ENCODE measurements around the gene FUZ.

Gene FUZ

GRCh38 chr19:49851456-49852259 is 38.6 kb upstream of the FUZ start:
- DNase-seq: no peak

GRCh38 chr19:49850487-49851342 is 37.6 kb upstream of the FUZ start, which contains the start of gene PTOV1:
Gene PTOV1 (plus strand): TSS chr19:49851159.
- peak; percentile 88 to 89 for DNase-seq

GRCh38 chr19:49850221-49850486 is 37.1 kb upstream of the FUZ start:
- DNase-seq: no peak

- DNase-seq: no peak
Observed at GRCh38 chr19:49849433-49850220, 36.5 kb upstream of the FUZ start.

GRCh38 chr19:49848938-49849337 is 35.8 kb upstream of the FUZ start:
- DNase-seq: no peak

- DNase-seq: no peak
Observed at GRCh38 chr19:49847731-49848696, 34.9 kb upstream of the FUZ start.

- no peak for DNase-seq
Observed at GRCh38 chr19:49846408-49846807, 33.3 kb upstream of the FUZ start.

- DNase-seq: no peak
Observed at GRCh38 chr19:49845414-49845813, 32.3 kb upstream of the FUZ start.

GRCh38 chr19:49844138-49845095 is 31.3 kb upstream of the FUZ start:
- DNase-seq: no peak

GRCh38 chr19:49843265-49843664 is 30.2 kb upstream of the FUZ start:
- DNase-seq: no peak

GRCh38 chr19:49840736-49841249 is 27.7 kb upstream of the FUZ start:
- DNase-seq: no peak

- DNase-seq: no peak
Observed at GRCh38 chr19:49840321-49840720, 27.2 kb upstream of the FUZ start.

- no peak for DNase-seq
Observed at GRCh38 chr19:49839713-49840112, 26.6 kb upstream of the FUZ start.

- no peak for DNase-seq
Observed at GRCh38 chr19:49838885-49839588, 25.9 kb upstream of the FUZ start.

GRCh38 chr19:49837425-49837824 is 24.3 kb upstream of the FUZ start:
- DNase-seq: no peak

GRCh38 chr19:49837009-49837310 is 23.9 kb upstream of the FUZ start:
- DNase-seq: no peak

- no peak for DNase-seq
Observed at GRCh38 chr19:49836176-49837008, 23.3 kb upstream of the FUZ start.

- DNase-seq: no peak
Observed at GRCh38 chr19:49835562-49835961, 22.5 kb upstream of the FUZ start.

- no peak for DNase-seq
Observed at GRCh38 chr19:49833599-49833998, 20.5 kb upstream of the FUZ start.
